Stomach (tissue), 4 donors: ENCODE results near the gene ARID4A.

Experiments used
- POLR2A ChIP-seq, 4 donors: fragments of 450-650 bp; IDR thresholded peaks; one replicate each; pipeline ENCODE4 v1.6.1; 2016; ENCODE audit warnings: antibody characterized with exemption in 4 of 4, control low read depth in 2 of 4, mild to moderate bottlenecking in 1 of 4, moderate library complexity in 1 of 4
- TF ChIP-seq, protein P1 (sequence below), 7 experiments: fragments of 450-650 bp in 4 of 7; fragments of 200-600 bp in 3 of 7; sonication (generic) in 3 of 7; IDR thresholded peaks; one replicate each; pipeline ENCODE4 v1.5.1; 2016 to 2019; ENCODE audit warnings: antibody characterized with exemption in 7 of 7, control low read depth in 2 of 7, mild to moderate bottlenecking in 1 of 7

- TF ChIP-seq, protein P1, sequence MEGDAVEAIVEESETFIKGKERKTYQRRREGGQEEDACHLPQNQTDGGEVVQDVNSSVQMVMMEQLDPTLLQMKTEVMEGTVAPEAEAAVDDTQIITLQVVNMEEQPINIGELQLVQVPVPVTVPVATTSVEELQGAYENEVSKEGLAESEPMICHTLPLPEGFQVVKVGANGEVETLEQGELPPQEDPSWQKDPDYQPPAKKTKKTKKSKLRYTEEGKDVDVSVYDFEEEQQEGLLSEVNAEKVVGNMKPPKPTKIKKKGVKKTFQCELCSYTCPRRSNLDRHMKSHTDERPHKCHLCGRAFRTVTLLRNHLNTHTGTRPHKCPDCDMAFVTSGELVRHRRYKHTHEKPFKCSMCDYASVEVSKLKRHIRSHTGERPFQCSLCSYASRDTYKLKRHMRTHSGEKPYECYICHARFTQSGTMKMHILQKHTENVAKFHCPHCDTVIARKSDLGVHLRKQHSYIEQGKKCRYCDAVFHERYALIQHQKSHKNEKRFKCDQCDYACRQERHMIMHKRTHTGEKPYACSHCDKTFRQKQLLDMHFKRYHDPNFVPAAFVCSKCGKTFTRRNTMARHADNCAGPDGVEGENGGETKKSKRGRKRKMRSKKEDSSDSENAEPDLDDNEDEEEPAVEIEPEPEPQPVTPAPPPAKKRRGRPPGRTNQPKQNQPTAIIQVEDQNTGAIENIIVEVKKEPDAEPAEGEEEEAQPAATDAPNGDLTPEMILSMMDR (IDR thresholded peaks at IDR 0.05) = no peak
- TF ChIP-seq POLR2A (IDR thresholded peaks at IDR 0.05) = no peak
Measured at GRCh38 chr14:58368956-58369355, 70.6 kb downstream of the ARID4A start.
